Hindlimb muscle (tissue), 1 donor: ENCODE measurements around the gene IGFALS. TPM values are rescaled to one million over a fixed set of nuclear protein-coding genes. Genes with fewer than 3 reads are reported as not detected.

Experiments used
- DNase-seq: peaks from one replicate; pipeline ENCODE4 v3.0.0-alpha.2; 2013
- polyA plus RNA-seq: library from polyadenylated mRNA; unstranded; fragments of 120-200 nt; gene quantifications from one replicate; pipeline ENCODE4 v1.2.1, GENCODE V29; 2013; ENCODE audit not compliant: insufficient read length

The IGFALS gene
- polyA plus RNA-seq, 1 donor: 0.52 TPM

- no peak for DNase-seq
Measured at GRCh38 chr16:1741553-1742165, 51.8 kb downstream of the IGFALS start.

GRCh38 chr16:1740781-1741490 is 52.6 kb downstream of the IGFALS start:
- DNase-seq: no peak

Other genes starting within 250 kb of the IGFALS start
- gene IFT140, start 181.6 kb downstream of the IGFALS start, polyA plus RNA-seq: 11.7 TPM
- gene CRAMP1, start 181.3 kb downstream of the IGFALS start, polyA plus RNA-seq: 18.5 TPM
- gene JPT2, start 115.4 kb downstream of the IGFALS start, polyA plus RNA-seq: 41.4 TPM
- 55.3 TPM for gene MAPK8IP3, start 87.5 kb downstream of the IGFALS start, polyA plus RNA-seq
- gene NME3, start 22.2 kb downstream of the IGFALS start, polyA plus RNA-seq: 22.8 TPM
- 7.2 TPM for gene EME2, start 20.9 kb downstream of the IGFALS start, polyA plus RNA-seq
- gene MRPS34, start 20.6 kb downstream of the IGFALS start, polyA plus RNA-seq: 45.8 TPM
- 30.5 TPM for gene SPSB3, start 11.1 kb downstream of the IGFALS start, polyA plus RNA-seq
- gene NUBP2, start 10.7 kb downstream of the IGFALS start, polyA plus RNA-seq: 48.7 TPM
- 44.7 TPM for gene HAGH, start 33.1 kb upstream of the IGFALS start, polyA plus RNA-seq
- gene FAHD1, start 33.5 kb upstream of the IGFALS start, polyA plus RNA-seq: 21.2 TPM
- 0.26 TPM for gene MEIOB, start 78.5 kb upstream of the IGFALS start, polyA plus RNA-seq
- gene HS3ST6, start 124.7 kb upstream of the IGFALS start, polyA plus RNA-seq: 0.21 TPM
- 39.0 TPM for gene MSRB1, start 149.5 kb upstream of the IGFALS start, polyA plus RNA-seq
- 72.5 TPM for gene RPL3L, start 161.0 kb upstream of the IGFALS start, polyA plus RNA-seq
- gene NDUFB10, start 165.8 kb upstream of the IGFALS start, polyA plus RNA-seq: 145 TPM
- gene RPS2, start 171.1 kb upstream of the IGFALS start, polyA plus RNA-seq: 3,719 TPM
- gene RNF151, start 173.2 kb upstream of the IGFALS start, polyA plus RNA-seq: not detected
- 34.3 TPM for gene TBL3, start 178.3 kb upstream of the IGFALS start, polyA plus RNA-seq
- gene NOXO1, start 187.8 kb upstream of the IGFALS start, polyA plus RNA-seq: 1.3 TPM
- gene GFER, start 190.5 kb upstream of the IGFALS start, polyA plus RNA-seq: 20.2 TPM
- 2.1 TPM for gene SYNGR3, start 196.3 kb upstream of the IGFALS start, polyA plus RNA-seq
- gene ZNF598, start 216.1 kb upstream of the IGFALS start, polyA plus RNA-seq: 32.1 TPM
- gene NPW, start 226.1 kb upstream of the IGFALS start, polyA plus RNA-seq: 0.72 TPM
- 47.8 TPM for gene NHERF2, start 233.2 kb upstream of the IGFALS start, polyA plus RNA-seq